NCI-H146 (cell line): ENCODE measurements around the gene CST7.
"Not testable (repeated sequence)": the region's sequence is repeated elsewhere in the genome, so short reads cannot be mapped to it uniquely, and the experiment has no call there.

ENCODE experiments used
- DNase-seq: peaks from one replicate; lab custom pipeline; 2025; lab: John Stamatoyannopoulos, UW

CST7 gene, protein sequence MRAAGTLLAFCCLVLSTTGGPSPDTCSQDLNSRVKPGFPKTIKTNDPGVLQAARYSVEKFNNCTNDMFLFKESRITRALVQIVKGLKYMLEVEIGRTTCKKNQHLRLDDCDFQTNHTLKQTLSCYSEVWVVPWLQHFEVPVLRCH

DNA sequence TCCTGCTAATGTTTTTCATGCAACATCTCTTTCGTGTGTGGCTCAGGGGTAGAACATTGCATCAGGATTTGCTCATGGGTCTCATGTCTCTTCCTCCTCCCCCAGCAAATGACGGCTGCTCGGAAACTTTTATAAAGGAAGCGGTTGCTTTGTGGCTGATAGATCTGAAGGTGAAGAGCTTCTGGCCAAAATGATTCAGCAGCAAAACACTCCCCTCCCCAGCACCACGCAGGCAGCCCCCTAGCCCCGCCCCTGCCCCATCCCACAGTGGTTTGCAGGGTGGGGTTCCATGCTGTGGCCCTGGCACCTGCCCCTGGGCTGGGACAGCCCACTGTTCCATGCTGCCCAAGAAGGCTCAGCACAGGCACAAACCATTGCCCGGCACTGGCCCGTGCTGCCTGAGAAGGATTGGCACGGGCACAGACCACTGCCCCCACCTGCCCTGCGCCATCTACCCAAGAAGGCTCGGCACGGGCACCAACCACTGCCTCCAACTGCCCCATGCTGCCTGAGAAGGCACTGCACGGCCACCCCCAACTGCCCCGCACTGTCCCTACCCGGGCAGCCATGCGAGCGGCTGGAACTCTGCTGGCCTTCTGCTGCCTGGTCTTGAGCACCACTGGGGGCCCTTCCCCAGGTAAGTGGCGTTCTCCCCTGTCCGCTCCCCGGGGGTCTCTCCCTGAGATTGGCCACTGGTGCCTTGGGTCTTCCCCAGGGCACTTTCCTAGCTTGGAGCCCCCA, at the start of gene CST7:
Gene CST7 (plus strand): TSS at position 331 of the 741 bp plus-strand sequence. CDS start 237 bp downstream, at position 568.
- DNase-seq = no peak

DNA sequence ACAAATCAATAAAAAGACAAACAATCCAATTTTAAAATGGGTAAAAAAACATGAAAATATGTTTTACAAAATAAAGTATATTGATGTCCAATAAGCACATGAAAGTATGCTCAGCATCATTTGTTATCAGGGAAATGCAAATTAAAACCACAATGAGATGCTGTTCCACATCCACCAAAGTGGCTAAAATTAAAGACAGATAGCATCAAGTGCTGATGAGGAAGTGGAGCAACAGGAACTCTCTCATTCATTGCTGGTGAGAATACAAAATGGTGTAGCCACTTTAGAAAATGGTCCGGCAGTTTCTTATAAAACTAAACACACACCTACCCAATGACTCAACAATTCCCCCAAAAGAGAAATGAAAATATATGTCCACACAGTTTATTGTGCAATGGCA, 42.3 kb upstream of the CST7 start:
- DNase-seq = no peak

DNA sequence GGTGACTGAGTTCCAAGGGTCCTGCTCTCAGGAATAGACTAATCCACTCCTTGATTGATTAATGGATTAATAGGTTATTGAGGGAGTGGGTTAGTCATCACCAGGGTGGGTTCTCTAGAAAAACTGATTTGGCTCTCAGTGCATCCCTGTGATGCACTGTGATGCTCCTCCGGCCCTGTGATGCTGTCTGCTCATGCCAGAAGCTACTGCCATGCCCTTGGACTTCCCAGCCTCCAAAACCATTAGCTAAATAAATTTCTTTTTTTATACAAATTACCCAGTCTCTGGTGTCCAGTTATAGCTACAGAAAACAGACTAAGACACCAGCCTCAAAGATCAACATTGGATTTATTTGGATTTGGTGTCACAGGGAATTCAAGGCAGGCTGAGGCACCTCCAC, 40.4 kb upstream of the CST7 start:
- no peak for DNase-seq

DNA sequence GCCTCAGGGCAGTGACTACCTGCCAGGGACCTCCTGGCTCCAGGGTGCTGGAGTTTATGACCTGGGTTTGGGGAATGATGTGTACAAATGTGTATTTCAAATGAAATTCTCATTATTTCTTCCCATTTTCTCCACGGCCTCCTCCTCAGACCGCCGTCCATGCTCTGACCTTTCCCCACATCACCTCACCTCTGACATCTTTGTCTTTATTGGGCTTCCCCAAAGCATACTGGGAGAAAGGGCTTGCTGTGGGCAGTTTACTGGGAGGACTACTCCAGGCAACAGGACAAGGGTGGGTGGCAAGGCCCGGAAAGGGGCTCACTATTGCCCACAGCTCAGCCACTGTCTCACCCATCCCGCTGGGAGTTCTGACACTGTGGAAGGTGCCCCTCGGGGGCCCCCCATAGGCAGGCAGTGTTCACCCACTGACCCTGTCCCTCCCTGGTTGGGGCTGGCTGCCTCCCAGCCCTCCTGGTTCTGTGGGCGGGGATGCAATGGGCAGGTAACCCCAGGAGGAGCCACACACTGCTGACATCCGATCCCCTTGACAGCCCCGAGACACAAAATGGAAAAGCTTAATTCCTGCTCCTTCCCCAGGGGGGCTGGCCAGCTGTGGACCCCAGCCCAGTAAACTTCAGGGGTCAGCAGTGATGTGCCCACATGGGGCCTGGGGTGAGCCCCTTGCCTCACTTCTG, 39.8 kb upstream of the CST7 start:
- no peak for DNase-seq

DNA sequence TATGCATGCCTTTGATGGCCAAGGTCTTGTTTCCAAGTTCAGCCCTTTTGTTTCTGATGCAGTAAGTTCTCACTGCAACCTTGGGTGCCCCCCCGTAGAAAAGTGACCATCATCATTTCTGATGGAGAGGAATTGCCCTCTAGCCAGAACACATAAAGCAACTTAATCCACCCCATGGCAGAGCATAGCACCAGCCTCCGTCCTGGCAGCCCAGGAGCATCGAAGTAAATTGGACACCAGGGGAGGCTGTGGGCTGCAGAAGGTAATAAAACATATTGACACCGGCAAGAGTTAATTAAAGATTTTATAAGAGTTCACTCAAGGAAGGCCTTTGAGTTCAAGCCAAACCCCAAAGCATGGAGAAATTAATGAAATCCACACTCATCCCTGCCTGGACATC, 39.2 kb upstream of the CST7 start:
- no peak for DNase-seq

DNA sequence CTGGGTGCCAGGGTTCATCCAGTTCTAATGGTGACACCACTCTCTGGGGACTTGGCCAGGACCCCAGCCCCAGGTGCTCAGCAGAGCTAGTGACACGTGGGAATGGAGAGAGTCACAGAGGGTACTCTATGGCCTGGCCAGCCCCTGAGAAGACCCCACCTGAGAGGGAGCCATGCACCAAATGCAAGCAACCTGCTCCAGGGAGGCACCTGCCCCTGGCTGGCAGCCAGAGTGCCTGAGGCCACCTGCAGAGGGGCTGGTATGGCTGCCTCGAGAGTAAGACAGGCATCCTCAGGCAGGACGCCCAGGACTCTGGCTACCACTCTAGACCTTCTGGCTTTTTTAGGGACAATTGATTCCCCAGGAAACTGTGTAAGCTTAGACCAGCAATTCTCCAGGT, 38.6 kb upstream of the CST7 start:
- peak; percentile 12 for DNase-seq

DNA sequence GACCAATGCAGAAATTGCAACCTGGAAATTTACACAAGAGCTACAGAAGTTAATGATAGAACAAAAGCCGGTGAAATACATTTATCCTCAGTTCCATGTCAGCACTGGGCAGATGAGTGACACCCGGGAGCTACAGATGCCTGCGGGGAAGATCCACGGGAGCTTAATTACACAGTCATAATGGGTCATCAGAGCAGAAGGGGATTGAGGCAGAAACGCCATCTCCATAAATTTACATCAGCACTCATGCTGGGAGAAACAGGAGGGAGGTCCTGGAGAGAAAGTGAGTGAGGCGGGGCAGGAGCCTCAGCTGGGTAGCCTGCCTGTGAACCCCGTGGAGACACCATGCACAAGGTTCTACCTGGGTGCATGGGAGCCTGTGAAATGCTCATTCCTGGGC, 37.6 kb upstream of the CST7 start:
- DNase-seq = peak; percentile 57

DNA sequence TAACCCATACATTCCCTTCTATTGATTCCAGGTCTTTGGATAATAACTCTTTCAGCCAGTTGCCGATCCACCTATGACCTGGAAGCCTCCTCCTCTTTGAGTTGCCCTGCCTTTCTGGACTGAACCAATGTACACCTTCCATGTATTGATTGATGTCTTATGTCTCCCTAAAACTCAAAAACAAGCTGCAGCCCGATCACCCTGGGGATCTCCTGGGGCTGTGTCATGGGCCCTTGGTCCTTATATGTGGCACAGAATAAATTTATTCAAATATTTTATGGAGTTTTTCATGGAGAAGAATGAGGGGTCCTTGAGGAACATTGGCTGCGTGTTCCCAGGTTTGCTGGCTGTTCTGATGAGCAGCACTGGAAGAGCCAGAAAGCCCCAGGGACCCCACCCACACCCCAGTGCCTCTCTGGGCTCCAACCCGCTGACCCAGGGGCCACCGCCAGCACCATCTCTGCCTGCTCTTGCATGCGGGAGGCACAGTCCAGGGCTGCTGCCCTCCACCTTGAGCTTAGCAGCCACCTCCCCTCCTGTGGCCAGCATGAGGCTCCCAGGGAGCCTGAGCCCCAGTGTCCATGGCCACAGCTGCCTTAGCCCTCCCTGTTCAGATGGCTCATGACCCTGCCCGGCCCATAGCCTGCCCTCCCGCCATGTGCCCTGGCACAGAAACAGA, 36.5 kb upstream of the CST7 start:
- DNase-seq = no peak

DNA sequence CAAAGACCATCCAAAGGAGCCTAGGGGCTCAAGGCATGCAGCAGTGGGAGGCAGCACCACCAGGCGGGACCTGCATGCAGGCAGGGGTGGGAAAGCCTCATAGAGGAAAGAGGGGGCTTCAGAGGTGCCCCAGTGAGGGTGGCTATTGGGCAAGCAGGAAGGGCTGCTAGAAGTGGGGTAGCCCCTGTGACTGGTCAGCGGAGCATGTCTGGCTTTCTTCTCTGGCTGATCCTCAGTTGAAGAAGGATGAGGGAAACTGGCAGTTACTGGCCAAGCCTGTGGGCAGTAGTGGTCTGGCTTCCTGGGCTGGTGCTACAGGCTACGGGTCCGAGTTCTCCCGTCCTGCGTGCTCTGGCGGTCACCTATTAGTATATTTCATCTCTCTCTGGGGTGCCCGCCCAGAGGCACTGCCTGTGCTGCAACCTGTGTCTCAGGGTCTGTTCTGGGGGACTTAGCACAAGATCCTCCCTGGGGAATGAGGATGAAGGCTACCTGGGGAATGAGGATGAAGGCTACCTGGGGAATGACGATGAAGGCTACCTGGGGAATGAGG, 35.9 kb upstream of the CST7 start:
- no peak for DNase-seq

DNA sequence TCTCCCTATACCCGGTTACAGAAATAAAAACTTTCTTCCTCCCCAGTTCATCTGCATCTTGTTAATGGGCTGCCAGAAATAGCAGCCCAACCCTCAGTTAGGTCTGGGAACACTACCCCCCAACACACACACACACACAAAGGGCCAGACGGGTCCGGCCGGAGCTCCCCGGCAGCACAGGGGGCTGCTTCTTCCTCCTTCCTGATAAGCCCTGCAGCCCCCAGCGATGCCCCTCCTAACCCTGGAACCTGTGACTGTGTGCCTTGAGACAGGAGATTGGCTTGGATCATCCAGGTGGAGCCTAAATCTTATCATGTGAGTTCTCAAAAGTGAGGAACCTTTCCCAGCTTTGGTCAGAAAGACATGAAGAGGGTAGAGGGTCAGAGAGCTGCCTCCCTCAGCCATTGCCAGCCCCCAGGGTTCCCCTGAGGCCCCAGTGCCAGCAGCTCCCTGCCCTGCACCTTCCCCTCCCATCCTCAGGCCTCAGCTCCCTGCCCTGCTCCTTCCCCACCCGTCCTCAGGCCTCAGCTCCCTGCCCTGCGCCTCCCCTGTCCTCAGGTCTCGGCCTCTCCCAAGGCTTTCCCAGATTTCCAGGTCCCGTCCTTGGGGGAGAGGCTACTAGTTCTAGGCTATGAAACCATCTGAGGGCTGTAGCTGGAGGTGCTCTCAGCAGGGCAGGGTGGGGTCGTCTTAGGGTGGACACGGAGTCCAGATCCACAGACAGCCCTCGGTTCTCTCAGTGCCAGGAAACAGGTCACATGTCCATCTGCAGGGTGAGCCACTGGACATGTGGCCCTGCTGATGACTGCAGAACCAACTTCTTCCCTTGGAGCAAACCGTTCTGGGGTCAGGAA, 34.5 kb upstream of the CST7 start:
- DNase-seq = no peak

DNA sequence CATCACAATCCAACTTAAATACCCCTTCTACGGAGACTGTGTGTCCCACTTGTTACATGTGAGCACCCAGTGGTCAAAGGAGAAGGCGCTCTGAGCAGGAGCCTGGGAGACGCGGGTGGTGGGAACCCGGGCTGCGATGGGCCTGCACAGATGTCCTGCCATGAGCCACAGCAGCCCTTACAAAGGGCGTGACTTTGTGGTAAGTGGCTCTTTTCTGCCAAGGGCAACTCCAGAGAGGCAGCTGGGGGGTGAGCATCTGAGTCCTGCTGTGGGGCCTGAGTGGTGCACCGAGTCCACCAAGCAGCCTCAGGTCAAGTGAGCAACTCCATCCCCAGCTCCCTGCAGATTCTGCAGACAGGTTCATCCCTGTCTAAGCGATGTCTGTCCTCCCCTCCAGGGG, 33.6 kb upstream of the CST7 start:
- no peak for DNase-seq

DNA sequence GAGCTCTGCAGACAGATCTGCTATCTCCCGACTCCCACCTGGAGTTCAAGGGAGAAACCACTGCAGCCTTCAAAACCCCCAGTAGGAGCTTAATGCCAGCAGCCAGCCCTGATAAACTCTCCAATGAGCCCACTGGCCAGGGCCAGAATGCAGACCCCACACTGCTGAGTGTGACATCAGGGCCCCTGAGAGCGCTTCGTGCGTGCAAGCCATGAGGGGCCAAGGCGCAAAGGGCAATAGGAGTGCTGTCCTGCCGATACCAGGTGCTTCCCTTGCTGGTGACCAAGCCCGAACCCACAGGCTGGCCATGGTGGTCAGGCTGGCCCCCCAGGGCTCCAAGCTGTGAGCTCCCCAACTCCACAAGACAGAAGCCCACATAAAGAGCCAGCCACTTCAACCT, 33.2 kb upstream of the CST7 start:
- no peak for DNase-seq

DNA sequence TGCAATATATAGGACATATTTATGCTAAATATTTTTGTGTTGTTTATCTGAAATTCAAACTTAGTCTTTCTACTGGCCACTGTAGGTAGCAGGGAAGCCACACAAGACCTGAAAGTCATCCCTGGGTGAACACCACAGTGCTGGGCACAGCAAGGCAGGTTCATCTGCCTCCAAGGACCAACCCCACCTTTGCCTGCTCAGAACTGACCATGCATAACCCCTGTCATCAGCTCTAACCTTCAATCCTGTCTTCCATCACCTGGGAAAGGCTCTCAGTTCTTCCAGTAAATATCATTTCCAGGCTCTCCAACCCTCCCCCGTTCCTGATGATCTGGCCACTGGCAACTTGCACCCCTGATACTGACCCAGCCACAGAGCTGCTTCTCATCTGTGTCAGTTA, 32.7 kb upstream of the CST7 start:
- no peak for DNase-seq

DNA sequence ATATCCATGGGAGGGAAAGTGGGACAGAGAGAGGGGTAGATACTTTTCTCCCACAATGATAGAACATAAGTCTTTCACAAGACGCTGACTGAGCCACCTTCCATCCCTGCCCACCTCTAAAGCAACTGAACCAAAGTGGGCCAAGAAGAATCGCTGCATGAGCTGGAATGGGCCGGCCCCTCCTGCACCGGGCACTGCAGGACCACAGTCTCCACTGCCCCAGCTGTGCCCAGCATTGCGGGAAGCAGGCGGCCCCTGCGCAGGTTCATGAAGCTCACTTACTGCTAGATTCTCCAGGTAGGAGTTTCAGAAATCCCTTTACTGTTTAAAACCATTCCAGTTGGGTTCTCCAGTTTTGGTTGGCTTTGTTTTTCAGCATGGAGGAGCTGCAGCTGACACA, 32.0 kb upstream of the CST7 start:
- DNase-seq = no peak

DNA sequence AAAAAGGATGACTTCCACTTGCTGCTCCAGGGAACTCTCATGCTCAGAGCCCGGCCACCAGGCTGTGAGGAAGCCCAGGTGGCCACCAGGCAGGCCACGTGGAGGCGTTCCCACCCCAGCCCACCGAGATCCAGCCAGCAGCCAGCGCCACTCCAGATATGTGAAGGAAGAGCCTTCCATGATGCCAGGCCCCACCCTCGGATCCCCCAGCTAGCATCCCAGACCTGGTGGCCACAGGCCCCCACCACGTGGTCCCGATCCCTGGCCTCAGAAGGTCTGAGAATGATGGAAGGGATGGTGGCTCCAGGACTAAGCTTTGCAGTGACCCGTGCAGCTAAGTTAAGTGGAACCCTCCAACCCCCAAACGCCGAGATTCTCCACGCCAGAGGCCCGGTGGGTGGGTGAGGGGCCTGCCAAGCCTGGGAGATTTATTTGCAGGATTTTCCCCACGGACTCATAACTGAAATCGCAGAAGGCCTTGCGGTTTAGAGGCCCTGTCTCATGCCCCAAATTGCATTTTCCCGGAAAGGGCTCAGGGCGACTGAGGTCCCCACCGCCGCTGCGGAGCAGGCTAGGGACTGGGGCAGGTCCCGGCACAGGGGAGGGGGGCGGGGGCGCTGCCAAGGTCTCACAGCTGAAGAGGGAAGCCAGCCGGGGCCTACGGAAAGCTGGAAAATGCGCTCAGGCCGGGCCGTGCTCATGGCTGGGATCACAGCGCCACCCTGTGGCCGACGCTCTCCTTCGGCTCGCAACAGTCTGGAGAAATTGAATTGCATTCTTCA, 31.1 kb upstream of the CST7 start:
- DNase-seq = peak; percentile 45

DNA sequence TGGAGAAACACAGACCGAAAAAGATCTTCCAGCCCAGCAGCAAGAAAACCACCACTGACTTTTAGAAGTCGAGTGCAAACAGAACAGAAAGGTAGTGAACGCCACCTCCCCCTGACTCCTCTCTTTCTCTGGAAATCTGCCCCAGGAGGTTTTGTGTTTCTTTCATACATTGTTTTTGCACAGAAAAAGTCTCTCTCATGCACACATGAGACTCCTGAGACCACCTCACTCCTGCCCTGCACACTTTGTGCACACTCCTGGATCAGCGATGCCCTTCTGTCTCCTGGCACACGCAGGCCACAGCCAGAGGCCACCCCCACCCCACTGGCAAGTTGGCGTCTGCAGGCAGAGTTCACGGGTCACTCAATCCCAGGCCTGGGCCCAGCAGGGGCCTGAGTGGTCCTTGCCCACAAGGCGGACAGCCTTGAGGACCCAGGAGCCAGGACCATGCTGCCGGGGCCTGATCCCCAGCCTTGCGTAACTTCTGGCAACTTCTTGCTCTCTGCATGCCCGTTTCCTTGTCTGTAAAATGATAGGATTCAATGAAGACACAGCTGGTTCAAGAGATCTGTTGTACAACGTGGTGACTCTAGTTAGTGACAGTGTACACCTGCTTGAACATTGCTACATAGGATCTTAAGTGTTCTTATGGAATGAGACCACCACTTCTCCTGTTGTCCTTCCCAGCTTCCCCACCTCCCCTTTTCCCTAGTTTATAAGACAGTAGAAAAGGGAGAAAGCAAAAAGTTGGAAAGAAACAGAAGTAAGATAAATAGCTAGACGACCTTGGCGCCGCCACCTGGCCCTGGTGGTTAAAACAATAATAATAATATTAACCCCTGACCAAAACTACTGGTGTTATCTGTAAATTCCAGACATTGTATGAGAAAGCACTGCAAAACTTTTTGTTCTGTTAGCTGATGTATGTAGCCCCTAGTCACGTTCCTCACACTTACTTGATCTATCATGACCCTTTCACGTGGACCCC, 30.2 kb upstream of the CST7 start:
- no peak for DNase-seq

DNA sequence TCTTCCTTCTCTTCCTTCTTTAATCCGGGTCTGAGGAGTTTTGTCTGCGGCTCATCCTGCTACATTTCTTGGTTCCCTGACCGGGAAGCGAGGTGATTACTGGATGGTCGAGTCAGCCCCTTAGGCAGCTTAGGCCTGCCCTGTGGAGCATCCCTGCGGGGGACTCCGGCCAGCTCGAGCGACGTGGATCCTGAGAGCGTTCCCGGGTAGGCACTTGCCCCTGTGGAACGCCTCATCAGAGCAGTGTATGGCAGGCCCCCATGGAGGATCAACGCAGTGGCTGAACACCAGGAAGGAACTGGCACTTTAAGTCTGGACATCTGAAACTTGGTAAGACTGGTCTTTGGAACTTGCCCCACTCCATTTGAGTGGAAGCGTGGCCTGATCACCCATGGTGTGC, 29.4 kb upstream of the CST7 start:
- DNase-seq = not testable (repeated sequence)

DNA sequence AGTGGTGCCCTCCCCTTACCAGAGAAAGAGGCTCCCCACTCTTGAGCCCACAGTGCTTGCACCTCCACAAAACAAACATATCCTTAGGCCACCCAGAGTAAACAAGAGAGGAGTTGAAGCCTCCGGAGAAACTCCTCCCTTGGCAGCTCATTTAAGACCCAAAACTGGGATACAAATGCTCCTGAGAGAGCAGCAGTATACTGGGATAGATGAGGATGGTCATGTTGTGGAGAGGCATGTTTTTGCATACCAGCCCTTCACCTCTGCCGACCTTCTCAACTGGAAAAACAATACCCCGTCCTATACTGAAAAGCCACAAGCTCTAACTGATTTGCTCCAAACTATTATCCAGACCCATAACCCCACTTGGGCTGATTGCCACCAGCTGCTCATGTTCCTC, 28.4 kb upstream of the CST7 start:
- DNase-seq = not testable (repeated sequence)

DNA sequence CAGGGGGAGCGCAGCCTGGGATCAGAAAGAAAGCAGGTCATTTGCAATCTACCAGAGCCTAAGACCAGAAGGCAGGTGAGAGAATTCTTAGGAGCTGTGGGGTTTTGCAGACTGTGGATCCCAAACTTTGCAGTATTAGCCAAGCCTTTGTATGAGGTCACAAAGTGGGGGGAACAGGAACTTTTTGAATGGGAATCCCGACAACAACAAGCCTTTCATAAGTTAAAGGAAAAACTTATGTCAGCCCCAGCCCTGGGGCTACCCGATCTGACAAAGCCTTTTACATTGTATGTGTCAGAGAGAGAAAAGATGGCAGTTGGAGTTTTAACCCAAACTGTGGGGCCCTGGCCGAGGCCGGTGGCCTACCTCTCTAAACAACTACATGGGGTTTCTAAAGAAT, 19.8 kb upstream of the CST7 start:
- not testable (repeated sequence) for DNase-seq
